Measurements from ENCODE around the gene STX18.
"Not testable (repeated sequence)": the region's sequence is repeated elsewhere in the genome, so short reads cannot be mapped to it uniquely, and the experiment has no call there.

Gene STX18

DNA sequence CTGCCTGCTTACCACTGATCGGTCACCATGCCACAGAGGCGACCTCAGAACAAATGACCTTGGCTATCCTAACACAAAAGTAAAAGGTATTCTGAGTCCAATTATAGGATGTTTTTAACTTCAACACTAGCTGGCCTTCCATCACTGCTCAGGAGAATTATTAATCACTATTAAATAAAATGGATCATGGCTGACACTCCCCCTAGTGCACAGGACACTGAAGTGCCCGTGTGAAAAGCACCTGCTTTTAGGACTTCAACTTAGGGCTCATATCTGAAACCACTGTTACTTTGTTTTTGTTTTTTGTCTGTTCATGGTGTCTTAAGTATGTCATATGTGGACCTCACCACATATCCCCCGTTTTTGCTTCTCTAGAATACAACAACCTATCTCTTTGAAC is 33.9 kb downstream of the STX18 start:
- DNase-seq (ENCODE audit: low read depth): no peak

GRCh38 chr4:4507403-4507802 is 34.4 kb downstream of the STX18 start:
- DNase-seq (ENCODE audit: low read depth): no peak

- no peak for DNase-seq (ENCODE audit: low read depth)
These were observed 34.9 kb downstream of the STX18 start for GRCh38 chr4:4506961-4507360.

GRCh38 chr4:4505211-4505610 is 36.6 kb downstream of the STX18 start:
- not testable (repeated sequence) for DNase-seq (ENCODE audit: low read depth)

DNA sequence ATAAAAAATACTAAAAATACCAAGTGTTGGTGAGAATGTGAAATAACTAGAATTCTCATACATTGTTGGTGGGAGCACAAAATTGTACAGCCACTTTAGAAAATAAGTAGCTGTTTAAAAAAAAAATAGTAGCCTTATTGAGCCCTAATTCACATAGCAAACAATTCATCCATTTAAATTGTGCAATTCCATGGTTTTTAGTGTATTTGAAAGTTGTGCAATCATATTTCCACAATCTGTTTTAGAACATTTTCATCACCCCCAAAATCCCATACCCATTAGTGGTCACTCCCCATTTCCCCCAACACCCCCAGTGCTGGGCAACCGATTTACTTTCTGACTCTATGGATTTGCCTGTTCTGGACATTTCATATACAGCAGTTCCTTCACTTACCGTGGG is 37.1 kb downstream of the STX18 start:
- no peak for DNase-seq (ENCODE audit: low read depth)

DNA sequence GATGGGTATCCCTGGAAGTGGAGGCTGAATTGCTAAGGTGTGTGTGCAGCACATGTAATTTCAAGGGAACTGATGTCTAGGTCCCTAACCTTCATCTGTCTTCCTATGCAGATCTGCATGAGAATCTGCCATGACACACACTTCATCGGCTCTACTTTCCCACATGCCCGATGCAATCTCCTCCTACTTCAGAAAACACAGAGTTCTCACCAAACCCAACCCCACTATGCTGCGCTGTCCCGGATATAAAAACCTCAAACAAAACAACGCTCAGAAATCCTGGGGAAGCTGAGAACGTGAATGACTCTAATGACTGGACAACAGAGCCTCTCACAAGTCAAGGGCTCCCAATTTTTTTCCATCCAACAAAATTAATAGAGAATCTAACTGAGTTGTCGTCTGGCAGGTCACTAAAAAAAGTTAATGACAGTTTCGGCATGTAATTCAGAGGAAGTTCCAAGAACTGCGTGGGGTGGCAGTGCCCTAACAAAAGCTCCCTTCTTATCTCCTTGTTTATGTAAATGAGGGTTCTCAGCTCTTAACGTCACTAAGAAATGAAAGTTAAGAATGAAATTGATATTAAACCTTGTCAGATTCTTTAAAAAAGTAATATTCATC is 39.0 kb downstream of the STX18 start:
- DNase-seq (ENCODE audit: low read depth): no peak

GRCh38 chr4:4501679-4502078 is 40.2 kb downstream of the STX18 start:
- no peak for DNase-seq (ENCODE audit: low read depth)

DNA sequence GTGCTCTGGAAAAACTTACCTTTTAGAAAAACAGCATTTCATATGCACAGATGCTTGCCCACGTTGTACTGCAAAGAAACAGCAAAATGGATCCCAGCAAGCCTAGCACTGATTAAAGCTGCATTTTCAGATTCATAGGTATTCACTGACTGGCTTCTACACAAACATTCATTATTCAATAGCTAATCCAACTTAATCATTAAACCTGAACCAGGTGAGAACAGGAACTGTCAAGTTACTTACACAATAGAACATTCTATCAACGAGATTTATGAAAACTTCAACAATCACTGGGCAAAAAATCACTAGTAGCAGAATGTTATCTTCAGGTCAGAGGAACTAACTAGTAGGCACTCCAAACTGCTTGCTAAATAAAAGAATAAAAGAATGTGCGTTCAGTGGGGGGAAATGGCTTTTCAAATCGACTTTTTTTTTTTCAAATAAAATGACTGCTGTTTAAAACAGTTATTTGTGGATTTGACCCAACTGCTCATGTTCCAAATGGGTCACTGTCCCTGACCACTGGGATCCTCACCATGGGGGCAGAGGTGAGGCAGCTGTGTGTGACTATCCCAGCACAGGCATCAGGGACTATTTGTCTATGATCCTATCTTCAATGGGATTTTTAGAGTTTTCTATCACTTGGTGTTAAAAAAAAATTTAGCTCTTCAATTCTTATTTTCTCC is 42.3 kb downstream of the STX18 start:
- DNase-seq (ENCODE audit: low read depth): no peak

- DNase-seq (ENCODE audit: low read depth): no peak
These were observed 45.1 kb downstream of the STX18 start for GRCh38 chr4:4496592-4497372.

DNA sequence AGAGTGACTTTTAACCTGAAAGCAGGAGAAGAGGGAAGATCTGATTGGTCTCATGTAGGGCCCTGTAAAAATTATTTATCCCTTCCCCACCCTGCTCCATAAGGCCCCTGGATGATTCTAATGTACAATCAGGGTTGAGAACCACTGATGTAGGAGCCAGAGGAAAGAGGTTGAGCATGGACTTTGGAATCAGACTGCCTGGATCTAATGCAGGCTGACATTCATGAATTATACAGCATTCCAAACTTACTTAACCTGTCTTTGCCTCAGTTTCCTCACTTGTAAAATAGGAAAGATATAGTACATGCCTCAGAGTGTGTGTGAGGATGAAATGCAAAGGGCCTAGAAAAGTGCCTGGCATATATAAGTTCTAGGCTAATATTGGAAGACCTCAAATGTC is 47.0 kb downstream of the STX18 start:
- no peak for DNase-seq (ENCODE audit: low read depth)

GRCh38 chr4:4492161-4492847 is 49.5 kb downstream of the STX18 start:
- DNase-seq (ENCODE audit: low read depth): no peak

- DNase-seq (ENCODE audit: low read depth): no peak
These were observed 50.4 kb downstream of the STX18 start for GRCh38 chr4:4491396-4491893.

DNA sequence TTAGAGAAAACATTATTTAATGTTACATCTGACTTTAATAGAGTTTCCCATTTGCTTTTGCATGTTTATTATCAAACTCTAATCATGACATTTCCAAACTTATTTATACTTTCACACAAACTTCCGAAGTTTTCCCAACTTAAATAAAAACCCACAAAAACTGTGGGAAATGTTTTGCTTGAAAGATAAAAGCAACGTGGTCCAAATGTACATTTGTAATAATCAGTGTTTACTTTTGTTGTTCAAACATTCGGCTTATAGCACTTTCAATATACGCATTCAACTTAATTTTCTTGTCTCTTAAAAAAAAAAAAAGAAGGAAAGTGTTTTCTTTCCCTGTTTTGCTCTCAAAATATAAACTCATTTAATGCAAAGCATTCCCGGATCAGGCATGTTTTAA is 51.0 kb downstream of the STX18 start:
- DNase-seq (ENCODE audit: low read depth): no peak

GRCh38 chr4:4490041-4490440 is 51.8 kb downstream of the STX18 start:
- no peak for DNase-seq (ENCODE audit: low read depth)

DNA sequence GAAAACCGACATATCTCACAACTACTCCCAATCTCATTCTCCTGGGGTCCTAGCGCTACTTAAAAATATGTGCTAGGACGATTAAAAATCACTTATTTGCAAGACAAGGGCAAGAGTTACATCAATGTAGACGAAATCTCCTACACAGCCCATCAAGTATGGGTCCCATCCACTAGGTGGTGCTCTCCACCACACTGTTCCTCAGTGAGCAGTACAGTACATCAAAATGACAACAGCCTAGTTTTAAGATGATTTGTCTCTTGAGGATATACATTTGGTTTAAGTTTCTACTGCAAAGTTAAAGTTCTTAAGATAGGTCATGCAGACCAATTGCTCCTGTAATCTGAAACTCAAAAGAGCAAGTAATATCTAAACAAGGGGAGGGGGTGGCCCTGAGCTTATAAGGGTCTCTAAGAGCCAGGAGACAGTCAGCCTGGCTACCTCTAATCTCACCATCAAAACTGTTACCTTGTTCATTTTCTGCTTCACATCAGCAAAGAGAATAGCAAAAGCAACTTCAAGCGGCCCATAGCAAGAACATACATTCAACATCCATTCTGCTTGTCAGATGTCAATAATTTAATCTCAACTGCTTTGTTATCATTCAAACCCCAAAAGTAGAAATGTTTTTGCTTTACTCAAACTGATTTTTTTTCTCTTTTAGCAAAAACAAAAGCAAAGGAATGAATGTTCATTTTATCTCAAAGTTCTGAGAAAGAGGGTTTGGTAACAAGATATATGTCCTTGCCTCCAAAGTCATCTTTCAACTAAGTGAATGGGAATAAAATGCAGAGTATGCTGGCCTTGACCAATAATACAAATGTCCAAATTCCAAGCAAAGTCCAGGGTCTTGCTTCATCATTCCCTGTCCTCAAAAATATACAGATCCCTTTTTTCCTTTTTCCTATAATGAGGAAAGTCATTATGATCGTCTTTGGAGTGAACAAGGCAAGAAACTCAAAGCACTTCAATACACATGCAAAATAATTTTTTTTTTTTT is 53.1 kb downstream of the STX18 start:
- DNase-seq (ENCODE audit: low read depth): peak; percentile 27

DNA sequence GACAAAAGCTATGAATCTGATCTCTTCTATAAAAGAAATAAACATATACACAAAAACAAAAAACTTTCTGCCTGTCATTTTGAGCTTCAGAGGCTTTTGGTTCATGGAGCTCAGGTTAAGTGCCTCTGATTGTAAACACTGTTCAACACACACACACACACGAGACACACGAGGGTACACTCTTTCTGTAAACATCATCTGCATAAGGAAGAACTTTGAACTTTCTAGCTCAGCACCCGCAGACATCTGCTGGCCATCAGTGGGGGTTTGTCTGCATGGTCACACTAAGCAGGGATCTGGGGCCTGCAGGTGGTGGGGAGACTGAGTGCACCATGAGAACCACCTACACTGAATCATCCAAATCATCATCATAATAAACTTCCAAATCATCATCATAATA is 54.9 kb downstream of the STX18 start:
- no peak for DNase-seq (ENCODE audit: low read depth)

- no peak for DNase-seq (ENCODE audit: low read depth)
These were observed 56.0 kb downstream of the STX18 start for GRCh38 chr4:4485806-4486205.

DNA sequence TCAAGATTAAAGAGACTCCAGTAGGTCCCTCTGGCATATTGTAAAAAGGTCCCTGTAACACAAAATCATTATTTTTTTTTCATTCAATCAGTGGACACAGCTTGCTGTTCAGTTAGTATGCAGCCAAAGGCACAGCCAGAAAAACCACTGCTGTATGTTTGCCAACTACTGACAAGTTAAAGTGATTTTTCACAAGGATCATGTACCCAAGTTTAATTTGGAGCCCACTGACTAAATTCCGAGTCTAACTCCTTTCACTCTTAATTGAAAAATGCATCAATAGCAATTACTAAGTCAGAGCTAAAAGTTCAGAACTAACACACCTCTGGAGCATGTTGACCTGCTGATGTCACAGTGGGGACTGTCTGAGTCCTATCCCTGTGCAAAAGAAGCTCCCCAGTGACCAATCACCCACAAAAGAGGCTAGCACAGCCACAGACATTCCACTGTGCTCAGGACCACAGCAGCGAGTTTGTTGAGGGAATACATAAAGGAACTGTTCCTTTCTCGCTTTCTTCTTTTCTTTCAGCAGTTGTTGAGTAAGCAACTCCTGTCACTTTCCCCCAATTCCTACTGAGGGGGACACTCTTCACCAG is 60.4 kb downstream of the STX18 start:
- DNase-seq (ENCODE audit: low read depth): no peak

DNA sequence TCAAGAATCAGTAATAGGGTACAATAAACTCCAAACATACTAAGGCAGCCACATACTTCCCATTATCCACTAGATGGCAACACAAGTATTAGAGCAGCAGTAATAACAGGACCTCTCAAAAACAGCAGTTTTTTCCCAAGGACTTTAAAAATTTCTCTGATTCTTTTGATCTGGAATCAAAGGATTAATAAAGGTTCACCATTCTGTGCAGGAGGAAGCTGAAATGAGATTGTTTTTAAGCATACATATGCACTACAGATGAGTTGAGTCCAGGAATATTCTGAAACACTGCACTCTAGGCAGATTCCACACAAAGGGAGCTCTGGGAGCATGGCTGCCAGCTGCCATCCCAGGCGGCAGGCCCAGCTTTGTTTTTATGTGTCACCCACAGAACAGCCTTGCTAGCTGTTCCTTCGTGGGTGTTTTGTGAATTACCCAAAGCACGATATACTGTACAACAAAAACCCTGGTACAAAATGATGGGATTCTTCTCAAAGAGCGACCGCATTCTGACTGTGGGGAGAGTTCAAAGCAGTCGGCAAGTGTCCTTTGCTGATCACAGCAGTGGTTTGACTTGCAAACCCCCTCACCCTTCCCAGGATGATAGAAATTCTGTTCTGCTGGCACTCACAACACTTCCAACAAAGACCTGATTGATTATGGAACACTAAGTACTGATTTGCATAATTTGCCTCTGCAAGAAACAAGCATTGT is 61.0 kb downstream of the STX18 start:
- no peak for DNase-seq (ENCODE audit: low read depth)

GRCh38 chr4:4480205-4480604 is 61.6 kb downstream of the STX18 start:
- DNase-seq (ENCODE audit: low read depth): no peak
